Measurements from ENCODE around the gene TLR10.

GRCh38 chr4:38749336-38749735 is 33.5 kb downstream of the TLR10 start:
- TF ChIP-seq CTCF (IDR thresholded peaks at IDR 0.05) (no peak), POLR2A (IDR thresholded peaks at IDR 0.05) (no peak), EP300 (IDR thresholded peaks at IDR 0.05) (no peak)

Data from ovary (tissue), 3 donors.